HG03064 (cell line): ENCODE measurements around the gene PRMT2.
"Not testable (repeated sequence)": the region's sequence is repeated elsewhere in the genome, so short reads cannot be mapped to it uniquely, and the experiment has no call there.

Experiments used
- ATAC-seq: cut with Tn5 transposase; IDR thresholded peaks from one replicate; pipeline ENCODE4 v1.9.1; 2021; ENCODE audit warnings: low read depth; ENCODE audit not compliant: unreplicated experiment

Gene PRMT2

DNA sequence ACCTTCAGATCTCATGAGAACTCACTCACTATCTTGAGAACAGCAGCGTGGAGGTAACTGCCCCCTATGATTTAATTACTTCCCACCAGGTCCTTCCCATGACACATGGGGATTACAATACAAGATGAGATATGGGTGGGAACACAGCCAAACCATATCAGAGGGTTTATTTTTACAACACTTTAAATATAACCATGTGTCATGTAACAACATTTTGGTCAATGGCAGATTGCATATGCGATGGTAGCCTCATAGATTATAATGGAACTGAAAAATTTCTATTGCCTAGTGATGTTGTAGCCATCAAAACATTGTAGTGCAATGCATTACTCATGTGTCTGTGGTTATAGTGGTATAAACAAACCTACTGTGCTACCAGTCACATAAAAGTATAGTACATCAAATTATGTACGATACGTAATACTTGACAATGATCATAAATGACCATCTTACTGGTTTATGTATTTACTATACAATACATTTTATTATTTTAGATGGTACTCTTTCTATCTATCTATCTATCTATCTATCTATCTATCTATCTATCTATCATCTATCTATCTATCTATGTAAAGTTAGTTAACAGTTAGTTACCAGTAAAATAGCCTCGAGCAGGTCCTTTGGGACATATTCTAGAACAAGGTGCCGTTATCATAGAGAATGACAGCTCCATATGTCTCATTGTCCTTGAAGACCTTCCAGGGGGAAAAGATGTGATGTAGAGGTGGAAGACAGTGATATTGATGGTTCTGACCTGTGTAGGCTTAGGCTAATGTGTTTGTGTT, 18.0 kb upstream of the PRMT2 start:
- no peak for ATAC-seq

DNA sequence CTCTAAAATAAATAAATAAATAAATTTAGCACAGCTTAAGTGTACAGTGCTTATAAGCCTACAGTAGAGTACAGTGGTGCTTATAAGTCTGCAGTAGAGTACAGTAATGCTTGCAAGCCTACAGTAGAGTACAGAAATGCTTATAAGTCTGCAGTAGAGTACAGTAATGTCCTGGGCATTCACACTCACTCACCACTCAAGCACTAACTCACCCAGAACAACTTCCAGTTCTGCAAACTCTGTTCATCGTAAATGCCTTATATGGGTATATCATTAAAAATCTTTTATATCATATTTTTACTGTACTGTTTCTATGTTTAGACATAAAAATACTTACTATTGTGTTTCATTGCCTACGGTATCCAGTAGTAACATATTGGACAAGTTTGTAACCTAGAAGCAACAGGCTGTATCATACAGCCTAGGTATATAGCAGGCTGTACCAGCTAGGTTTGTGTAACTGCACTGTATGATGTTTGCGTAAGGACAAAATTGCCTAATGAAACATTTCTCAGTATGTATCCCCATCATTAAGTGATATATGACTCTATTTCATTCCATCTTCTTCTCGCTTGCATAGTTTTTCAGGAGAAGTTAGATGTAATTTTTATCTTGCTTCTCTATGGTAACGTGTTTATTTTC, 16.6 kb upstream of the PRMT2 start:
- ATAC-seq: no peak

DNA sequence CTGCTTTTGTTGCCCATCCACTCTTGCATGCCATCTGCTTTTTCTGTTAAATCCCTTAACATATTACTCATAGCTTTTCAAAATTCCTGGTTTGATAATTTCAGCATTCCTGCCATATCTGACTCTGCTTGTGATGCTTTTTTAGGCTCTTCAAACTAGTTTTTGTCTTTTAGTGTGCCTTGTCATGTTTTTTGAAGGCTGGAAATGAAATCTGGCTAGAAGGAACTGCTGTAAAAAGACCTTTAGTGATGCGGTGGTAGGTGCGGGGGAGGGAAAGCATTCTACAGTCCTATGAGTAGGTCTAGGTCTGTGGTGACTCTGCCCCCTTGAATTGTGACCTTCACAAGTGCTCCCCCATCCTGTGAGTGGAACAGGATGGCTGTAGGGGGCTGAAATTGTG, 15.6 kb upstream of the PRMT2 start:
- no peak for ATAC-seq

DNA sequence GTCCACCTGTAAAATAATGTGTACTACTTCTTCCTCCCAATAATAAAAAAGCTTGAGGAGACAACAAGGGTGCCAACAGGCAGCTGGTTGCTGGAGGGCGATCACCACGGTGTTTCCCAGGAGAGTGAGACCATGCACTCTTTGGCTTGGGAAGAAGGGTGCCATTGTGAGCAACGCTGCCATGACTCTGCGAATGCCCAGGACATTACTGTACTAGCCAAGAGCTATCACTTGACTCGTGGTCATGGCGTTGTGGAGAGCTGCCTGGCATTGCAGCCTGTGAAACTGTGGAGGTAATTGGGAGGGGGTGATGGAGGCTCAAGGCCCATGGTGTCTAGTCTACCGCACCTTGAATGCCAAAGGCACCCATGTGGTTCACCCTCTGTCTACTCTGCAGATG, 14.6 kb upstream of the PRMT2 start:
- ATAC-seq: no peak

DNA sequence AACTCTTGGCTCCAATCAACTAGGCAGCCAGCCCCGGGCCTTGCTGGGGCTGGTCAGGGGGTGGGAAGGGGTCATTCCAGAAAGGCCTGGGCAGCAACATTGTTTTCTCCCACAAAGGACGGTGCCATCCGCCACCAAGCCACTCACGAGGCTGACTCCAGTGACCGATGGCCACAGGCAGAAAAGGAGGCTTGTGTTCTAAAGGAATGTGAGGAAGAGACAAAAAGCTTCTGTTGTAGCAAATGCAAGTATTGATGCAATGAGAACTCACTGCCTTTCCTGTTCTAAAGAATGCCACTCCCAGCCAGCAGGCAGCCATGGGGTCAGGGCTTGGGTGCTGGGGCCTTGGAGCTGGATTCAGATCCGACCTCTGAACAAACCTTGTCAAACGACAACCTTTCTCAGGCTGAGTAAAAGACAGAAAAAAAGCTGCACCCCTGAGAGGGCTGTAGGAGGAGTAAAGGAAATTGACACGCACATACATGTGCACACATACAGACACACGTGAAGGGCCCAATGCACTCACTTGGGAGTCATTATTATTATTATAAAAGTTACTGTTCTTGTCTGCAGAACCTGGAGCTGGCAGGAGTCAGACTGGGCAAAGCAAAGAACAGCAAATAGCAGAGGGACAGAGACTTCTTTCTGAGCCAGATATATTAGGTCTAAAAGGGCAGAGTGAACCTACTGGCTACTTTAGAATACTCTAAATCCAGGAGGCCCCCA, 13.9 kb upstream of the PRMT2 start:
- ATAC-seq: no peak

DNA sequence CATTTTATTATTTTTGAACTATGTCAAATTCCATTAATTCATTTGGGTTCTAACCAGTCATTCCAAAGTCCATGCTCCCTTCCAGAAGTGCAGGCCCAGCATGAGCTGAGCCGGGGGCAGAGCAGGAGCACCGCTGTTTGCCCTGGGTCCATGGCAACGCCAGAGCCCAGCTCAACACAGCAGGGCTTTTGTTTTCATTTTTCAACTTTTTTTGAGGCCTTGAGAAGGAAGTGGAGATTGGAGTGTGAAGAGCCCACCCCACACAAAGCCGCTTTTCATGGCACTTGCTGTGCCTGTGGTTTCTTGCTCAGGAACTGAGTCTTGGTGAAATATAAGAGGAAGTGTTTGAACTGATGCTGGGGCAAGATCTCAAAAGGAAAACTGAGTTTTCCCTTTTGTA, 13.2 kb upstream of the PRMT2 start:
- ATAC-seq: no peak

DNA sequence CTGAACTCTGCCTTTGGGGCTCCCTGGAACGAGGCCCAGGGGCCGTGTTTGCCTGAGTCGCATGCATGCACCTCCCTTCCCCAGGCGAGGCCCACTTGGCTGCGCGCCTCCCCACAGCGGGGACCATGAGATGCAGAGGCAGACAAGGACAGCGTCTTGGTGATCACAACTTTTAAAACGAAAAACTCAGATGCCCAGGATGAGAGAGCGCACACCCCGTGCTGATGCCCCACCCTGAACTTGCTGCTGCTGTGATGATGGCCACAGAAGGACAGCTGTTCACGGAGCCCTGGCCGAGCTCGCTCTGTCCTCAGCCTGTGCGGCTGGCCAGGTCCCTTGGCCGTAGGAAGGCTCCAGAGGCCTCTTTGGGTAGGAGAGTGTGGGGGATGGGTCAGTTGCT, 11.4 kb upstream of the PRMT2 start:
- ATAC-seq: no peak

DNA sequence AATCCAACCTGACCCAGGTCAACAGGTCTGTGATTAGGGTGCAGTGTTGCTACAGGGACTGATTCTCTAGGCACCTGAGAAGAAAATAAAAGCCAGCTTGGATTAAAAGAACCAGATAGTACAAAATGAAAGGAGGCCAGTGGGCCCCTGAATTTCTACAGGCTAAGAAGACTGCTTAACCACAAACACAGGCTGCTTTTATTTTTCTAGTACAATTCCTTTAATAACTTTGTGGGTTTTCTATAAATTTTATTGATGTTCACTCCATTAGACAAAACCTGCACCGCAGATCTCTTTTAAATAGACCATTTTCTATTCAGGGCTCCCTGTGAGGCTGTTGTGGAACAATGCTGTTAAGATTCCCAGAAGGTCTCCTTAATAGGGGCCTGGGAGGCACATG, 9.7 kb upstream of the PRMT2 start:
- no peak for ATAC-seq

DNA sequence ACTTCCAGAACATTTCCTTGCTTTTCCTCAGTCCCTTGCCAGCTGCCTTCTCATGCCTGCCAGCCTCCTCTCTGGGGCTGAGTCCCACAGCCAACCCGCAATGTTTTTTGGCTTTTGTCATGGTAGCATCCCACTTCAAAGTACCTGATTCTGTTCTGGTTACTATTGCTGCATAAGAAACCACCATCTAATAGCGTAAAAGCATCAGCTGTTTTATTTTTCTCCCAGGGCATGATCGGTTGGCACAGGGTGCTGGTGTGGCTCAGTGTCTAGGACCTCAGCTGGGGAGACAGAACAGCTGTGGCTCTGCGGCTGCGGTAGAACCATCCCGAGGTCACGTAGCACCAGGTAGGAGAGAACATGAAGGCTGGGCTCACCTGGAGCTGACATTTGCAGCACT, 8.9 kb upstream of the PRMT2 start:
- no peak for ATAC-seq

DNA sequence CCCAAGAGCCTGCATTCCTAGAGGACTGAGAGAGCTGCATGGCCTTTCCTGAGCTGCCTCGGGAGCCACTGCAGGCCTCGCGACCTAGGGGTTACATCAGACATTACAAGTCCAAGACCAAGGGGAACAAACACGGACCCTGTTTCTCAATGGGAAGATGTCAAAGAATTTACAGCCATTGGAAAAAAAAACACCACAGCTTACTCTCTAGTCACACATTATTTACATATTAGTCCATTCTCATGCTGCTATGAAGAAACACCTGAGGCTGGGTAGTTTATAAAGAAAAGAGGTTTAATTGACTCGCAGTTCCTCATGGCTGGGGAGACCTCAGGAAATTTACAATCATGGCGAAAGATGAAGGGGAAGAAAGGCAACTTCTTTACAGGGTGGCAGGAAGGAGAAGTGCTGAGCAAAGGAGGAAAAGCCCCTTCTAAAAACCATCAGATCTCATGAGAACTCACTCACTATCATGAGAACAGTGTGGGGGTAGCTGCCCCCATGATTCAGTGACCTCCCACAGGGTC, 8.4 kb upstream of the PRMT2 start:
- no peak for ATAC-seq

DNA sequence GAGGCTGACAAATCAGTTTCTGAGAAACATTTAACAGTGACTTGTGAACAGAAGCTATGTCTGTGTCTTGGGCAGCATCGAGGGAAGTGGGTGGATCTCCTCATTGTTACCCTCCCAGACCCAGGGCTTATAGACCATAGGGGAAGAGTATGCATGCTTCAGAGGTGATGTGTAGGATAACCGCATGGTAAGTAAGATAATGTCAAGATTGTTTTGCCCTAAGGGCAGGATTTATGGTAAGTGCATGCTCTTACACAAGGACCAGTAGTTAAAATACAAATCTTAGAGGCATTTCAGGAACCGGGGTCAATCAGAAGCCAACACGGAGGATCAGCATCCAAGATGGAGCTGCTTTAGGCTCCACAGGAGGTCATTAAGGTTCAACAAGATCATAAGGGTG, 7.7 kb upstream of the PRMT2 start:
- ATAC-seq: no peak

DNA sequence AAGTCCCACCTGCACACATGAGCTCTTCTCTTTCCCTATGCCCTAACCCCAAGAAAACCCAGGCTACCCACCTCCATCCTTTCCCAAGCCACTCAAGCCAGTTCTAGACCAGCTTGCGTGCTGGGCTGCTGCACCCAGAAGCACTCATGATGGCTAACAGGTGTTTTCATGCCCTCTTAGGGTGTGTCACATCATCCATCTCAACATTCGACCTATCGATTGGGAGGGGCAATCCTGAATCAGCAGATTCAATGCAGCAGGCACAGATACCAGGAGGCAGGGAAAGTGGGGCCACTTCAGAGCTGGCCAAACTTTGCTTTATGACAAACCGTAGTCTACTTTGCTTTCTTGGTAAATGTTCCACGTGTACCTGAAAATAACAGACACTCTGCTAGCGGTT, 6.6 kb upstream of the PRMT2 start:
- no peak for ATAC-seq

DNA sequence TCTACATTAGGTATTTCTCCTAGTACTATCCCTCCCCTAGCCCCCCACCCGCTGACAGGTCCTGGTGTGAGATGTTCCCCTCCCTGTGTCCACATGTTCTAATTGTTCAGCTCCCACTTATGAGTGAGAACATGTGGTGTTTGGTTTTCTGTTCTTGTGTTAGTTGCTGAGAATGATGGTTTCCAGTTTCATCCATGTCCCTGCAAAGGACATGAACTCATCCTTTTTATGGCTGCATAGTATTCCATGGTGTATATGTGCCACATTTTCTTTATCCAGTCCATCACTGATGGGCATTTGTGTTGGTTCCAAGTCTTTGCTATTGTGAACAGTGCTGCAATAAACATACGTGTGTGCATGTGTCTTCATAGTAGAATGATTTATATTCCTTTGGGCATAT, 4.6 kb upstream of the PRMT2 start:
- not testable (repeated sequence) for ATAC-seq

DNA sequence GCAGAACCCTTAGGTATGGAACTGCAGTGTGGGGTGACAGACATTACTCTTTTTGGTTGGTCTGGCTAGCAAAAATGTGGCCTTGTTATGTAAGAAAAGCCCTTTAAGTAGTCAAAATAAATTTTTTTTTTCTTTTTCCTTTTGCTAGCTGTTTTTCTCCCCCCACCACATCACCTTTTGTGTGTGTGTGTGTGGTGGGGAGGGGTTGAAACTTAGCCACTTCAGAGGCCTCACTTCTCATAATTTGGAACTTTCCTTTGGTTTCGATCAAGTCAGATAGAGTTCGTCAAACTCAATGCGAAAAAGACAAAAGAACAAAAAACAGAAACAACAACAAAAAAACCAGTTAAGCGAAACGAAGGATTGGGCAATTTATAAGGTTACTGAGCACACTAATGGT, 1.9 kb upstream of the PRMT2 start:
- no peak for ATAC-seq

DNA sequence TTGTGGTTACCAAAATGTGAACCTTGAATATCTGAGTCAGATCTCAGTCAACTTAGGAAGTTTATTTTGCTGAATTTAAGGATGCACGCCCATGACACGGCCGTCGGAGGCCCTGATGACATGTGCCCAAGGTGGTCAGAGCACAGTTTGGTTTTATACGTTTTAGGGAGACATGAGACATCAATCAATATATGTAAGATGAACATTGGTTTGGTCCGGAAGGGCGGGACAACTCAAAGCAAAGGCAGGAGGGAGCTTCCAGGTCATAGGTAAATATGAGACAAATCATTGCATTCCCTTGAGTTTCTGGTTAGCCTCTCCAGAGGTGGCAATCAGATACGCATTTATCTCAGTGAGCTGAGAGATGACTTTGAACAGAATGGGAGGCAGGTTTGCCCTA, 1.0 kb upstream of the PRMT2 start:
- no peak for ATAC-seq

DNA sequence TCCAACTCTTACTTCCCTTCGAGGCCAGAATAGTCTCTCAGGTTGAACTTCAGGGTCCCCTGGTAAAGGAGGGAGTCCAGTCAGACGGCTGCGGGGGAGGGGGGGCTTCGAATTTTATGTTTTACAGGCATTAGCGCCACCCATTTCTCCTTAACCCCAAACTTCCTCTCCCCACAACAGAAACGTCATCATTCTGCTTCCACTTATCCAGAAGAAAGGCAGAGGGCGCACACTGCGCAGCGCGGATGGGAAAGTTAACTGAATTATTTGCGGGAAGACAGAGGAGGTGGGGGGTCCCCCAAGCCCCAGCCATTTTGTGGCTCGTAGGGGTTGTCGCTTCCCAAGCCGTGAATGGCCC, 529 bp upstream of the PRMT2 start:
- no peak for ATAC-seq

DNA sequence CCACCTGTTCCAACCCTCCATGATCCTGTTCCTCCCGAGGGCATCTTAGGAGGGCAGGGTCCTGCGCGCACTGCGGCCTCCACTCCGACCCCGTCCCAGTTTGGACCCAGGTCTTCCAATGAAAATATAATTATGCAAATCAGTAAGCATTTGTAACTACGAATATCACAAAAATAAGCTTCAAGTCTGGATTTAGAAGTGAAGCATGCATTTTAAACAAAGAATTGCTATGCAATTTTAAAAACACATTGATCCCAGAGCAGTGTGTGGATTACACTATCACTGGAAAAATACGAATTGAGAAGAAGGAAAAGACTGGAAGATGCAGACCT, 673 bp downstream of the PRMT2 start:
- no peak for ATAC-seq

DNA sequence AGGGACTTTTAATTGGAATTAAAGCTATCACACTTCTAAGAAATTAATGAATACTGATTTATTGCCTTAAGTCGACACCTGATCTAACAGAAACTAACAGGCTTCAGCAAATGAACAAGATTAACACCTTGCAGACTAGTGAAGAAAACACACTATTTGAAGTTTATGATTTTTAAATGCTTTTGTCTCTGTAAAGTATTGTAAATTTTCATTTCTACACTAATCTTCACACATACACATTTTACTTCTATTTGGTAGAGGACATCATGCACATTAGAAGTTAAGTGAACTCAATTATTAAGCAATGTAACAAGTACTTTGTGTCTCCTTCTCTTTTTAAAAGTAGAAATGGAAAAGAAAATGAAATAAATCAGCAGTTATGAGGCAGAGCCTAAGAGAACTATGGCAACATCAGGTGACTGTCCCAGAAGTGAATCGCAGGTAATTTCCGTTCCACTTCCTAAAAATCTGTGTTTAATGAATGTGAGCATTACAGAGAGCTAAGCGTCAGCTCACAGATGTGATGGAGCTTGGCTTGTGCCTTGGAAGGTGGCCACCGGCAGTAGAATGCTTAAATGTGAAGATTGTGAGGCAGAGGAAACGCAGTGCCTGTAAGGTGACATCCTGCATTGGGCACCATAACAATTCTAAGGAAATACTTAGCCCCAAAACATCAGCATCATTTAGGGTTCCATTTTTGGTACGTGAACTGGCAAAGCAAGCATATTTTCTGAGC, 1.2 kb downstream of the PRMT2 start:
- no peak for ATAC-seq

DNA sequence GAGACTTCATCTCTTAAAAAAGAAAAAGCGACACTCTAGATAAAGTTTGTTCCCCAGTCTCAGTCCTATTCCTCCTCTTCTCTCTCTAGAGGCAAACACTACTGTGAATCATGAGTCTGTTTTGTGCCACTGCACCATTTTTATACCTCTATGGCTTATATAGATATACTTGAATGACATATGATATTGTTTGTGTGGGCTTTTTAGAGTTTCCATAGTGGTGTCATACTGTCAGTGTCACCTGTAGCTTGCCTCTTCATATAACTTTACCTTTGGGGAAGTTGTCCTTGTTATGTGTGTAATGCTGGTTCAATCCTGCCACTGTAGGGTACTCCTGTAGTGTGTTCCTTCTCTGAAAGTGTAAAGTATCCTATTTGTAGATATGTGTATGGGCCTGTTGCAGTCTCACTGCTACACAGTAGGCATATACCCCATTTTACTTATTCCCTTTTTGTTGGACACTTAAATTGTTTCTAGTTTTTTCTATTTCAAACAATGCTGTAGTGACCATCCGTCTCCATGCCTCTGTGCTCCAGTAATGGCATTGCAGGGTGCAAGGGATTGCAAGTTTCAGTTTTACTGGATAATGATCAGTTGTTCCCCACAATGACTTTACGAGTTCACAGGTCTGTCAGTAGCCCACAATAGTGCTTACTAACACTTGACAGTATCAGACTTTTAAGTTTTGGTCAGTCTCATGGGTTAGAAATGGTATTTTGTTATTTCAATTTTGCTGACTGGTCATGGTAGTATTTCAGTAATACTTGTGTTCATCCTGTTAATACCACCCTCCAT, 2.7 kb downstream of the PRMT2 start:
- ATAC-seq: no peak
